ENCODE data around the gene LARGE1.

The LARGE1 gene

GRCh38 chr22:33706100-33706499 lies 214.2 kb downstream of the LARGE1 start:
- DNase-seq: no peak

DNA sequence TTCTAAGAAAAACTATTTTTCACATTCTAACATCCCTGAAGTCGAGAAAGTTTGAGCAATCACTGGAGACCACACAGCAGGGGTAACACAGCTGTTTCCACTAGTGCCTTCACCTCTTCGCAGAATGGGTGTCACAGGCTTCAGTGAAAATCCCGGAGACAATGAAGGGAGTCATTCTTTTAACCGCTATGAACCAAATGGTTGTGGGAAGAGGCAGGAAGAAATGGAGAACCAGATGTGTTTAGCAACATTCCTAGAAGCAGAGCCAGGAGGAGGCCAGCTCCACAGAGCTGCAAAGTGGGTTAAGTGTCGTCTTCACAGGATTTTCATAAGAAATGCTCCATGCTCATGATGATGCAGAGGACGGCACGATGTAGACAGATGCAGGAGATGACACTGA lies 221.1 kb downstream of the LARGE1 start:
- no peak for DNase-seq

- DNase-seq: no peak
Observed at GRCh38 chr22:33697640-33698039, 222.6 kb downstream of the LARGE1 start.

- DNase-seq: no peak
Observed at GRCh38 chr22:33691057-33691630, 229.1 kb downstream of the LARGE1 start.

- DNase-seq: no peak
Observed at GRCh38 chr22:33688903-33689302, 231.4 kb downstream of the LARGE1 start.

DNA sequence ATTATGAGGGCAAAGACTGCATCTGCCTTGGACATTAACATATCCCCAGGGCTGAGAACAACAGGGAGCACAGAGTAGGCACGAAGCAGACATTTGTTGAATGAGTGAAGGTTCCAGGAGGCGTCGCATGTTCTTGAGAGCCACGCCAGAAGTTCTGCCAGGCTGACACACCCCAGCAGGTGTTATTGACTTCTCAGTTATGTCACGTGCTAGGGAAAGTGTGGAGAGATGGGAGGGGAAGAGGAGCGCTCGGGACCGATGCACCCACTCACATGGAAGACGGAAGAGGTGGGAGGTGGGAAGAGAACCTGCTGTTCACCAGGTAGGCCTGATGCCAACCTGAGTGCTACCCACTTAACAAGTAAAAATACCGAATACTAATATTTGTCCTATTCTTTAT lies 232.8 kb downstream of the LARGE1 start:
- no peak for DNase-seq

DNA sequence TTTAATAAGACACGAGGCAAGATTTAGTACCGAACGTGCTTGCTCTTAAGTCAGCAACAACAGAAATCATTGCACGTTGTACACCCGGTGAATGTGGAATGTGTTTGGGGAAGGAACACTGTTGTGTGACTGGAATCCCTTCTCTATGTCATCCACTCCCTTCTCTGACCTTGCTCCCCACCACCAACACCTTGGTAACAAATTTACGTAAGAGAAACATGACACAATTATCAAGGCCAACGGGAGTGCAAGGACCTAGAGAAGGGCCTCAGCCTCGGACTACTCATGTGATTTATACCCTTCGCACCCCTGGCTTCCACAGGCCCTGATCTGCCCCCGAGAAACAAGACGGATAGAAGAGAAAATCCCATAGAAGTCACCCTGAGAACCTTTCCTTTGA lies 236.2 kb downstream of the LARGE1 start:
- DNase-seq: no peak

DNA sequence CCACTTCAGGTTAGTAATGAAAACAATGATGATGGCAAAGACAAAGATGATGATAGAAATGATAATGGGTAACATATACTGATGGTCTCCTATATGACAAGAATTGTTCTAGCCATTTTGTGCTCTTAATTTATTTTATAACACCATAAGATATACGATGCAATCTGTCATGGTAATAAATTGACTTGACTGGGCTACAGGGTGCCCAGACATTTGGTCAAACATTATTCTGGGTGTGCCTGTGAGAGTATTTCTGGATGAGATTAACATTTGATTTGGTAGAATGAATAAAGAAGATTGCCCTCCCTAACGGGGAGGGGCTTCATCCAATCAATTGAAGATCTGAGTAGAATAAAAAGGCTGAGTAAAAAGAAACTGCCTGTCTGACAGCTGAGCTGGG lies 237.3 kb downstream of the LARGE1 start:
- DNase-seq: no peak

- no peak for DNase-seq
Observed at GRCh38 chr22:33680632-33681031, 239.6 kb downstream of the LARGE1 start.

DNA sequence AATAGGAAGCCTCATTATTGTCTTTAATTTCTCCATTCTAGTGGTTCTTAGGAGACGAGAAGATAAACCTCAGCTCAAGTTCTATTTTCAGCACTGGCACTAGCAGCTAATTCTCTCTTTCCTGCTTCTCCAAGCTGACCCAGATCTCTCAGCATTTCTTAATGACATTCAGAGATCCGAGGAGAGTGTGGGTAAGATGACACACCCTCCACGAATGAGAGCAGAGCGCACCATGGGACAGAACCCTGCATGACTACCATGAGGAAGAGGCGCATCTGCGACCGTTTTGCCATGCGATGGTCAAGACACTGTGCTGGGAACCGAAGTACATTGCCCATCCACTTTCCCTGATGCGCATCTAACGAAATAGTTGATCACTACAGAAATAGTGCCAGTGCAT lies 241.8 kb downstream of the LARGE1 start:
- DNase-seq: no peak

- DNase-seq: no peak
Observed at GRCh38 chr22:33677536-33677935, 242.7 kb downstream of the LARGE1 start.

- no peak for DNase-seq
Observed at GRCh38 chr22:33674357-33674756, 245.9 kb downstream of the LARGE1 start.

DNA sequence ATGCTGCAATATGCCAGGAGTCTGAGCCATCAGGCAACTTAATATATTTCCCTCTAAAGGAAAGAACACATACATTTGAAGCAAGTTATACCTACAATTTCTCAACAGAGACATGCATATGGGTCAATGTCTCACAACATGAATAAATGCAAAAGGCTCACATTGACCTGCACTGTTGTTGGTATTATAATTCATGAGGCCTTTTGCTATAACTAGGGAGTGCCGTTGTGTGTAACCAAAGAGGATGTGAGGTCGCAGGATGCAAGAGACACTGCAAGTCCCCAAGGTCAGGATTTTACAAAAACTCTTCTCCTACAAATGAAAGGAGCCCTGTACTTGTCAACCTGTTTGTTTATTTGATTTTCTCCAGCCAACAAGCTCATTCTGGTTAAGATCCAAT lies 250.5 kb downstream of the LARGE1 start:
- no peak for DNase-seq

DNA sequence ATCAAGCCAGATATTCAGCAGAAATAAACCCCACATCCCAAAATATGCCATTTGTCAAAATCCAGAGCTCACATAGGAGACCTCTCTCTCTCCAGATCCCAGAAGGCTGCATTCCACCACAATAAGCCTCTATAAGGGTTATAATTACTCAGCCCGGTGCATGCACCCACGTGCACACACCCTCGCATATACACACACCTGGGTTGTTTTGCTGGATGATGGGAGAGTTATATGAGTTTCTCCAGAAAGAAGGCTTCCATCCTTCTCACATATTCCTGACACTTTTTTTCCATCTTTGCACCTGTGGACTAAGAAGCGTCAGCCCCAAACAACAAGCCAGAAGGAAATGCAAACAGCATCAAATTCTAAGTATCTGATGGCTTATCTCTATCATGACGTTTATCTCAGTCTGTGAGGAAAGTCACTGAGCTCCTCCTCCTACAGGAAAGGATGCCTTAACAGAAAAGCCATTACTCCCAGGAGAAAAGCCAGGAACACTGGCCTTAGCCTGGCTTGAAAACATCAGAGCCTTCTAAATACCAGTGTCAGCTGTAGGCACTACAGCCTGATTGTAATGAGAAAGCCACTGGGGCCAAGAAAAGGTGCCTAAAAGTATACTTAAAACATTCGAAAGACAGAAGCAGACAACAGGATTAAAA lies 253.2 kb downstream of the LARGE1 start:
- no peak for DNase-seq

DNA sequence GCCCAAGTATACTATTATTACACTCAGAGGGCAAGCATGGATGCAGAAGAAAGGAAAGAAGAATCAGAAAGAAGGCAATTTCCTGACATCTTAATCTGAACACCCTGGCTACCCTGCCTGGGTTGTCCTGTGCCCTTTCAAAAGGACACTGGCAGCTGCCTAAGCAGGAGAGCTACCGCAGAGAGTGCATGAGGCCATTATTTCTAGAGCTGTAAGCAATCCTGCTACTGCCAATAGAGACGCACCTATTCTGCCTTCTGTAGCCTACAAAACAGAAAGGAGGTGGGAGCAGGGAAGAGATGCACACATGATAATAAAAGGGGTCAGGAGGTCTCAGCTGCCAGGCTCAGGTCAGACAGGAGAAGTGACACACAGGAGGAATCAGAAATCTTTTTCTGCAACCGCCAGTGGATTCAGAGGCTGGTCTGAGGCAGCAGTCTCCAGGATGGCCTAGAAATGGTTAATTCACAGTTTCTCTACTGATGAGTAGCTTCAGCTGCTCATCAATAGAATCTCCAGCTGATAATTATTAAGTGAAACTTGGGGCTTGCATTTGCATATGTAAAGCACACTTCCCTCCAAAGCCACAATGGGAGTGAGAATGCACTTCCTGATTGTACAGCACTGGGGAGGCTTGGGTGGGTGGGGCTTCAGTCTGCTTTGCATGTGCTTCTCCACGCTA lies 253.9 kb downstream of the LARGE1 start:
- no peak for DNase-seq

DNA sequence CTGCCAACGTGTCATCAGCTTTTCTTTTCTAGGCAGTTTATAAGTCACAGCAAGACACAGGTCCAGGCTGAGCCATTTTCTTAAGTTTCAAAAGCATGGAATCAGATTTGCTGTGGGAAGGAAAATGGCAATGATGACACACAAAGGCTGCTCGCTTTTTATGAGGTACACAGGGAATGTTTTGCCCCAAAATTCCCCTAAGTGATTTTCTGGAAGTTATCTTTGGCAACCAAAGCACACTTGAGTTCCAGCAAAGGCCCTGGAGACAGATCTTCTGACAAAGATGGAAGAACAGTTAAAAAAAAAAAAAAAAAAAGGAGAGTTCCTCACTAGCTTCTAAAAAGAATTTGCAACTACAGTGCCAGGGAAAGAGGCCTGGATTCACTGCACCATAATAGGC lies 260.8 kb downstream of the LARGE1 start:
- no peak for DNase-seq

DNA sequence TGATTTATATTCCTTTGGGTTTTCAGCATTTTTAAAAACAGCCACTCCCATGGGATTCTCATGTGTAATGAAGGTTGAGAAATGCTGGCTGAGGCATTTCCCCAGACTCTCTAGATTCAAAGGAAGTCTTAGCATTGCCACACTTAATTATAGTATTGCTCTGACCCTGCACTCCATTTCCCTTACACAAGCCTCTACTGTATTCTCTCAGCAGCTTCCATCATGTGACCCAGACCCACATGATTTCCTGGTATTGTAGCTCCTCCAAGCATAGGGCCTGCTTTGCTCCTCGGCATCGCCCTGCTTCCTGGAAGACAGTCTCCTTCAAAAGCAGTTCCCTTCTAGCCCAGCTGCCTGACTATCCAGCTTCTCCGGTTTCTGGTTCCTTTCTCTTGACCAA lies 261.5 kb downstream of the LARGE1 start:
- no peak for DNase-seq

DNA sequence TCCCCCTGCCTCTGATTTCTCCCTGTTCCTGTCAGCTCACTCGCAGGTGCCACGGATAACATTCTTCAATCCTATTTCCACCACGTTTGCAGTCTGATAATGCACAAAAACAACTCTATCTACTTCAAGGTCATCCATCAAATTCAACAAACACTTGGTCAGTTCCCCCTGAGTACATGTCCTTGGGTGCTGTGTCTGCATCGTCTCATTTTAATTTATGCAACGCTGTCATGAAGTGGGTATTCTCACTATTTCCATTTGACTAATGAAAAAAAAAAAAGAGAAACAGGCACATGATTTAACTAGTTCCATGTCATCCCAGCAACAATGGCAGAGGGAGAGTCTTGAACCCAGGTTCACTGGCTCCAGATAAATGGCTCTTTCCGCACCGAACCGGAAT lies 262.6 kb downstream of the LARGE1 start:
- DNase-seq: no peak

DNA sequence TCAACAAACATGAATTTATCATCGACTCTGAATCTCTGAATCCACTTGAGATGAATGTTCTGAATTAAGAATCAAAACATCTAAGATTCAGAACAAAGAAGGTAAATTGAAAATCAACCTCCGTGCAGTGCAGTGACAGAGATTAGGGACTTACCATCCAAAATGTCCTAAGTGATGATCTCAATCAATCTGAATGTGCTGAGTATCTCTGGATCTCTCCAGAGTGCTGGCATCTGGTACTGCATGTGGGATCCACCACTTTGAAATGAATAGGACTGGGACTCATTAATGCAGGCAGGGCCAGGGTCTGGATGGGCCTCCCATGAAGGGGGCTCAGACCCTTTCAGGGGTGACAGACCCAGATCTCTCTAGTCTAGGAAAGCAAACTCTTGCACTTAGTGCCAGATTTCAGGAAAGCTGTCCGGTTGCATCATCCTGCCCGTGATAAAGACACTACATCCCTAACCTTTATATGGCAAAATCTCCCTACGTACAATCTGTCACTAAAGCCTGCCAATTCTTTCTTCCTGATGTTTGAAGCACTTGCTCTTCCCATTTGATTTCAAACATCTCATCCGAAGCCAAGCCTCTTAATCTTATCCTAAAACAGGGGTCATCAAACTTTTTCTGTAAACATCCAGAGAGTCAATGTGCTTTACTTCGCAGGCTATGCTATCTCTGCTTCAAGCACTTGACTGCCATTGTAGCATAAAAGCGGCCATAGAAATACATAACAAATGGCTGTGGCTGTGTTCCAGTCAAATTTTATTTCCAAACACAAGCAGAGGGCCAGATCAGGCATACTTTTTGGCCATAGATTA lies 263.3 kb downstream of the LARGE1 start:
- no peak for DNase-seq

DNA sequence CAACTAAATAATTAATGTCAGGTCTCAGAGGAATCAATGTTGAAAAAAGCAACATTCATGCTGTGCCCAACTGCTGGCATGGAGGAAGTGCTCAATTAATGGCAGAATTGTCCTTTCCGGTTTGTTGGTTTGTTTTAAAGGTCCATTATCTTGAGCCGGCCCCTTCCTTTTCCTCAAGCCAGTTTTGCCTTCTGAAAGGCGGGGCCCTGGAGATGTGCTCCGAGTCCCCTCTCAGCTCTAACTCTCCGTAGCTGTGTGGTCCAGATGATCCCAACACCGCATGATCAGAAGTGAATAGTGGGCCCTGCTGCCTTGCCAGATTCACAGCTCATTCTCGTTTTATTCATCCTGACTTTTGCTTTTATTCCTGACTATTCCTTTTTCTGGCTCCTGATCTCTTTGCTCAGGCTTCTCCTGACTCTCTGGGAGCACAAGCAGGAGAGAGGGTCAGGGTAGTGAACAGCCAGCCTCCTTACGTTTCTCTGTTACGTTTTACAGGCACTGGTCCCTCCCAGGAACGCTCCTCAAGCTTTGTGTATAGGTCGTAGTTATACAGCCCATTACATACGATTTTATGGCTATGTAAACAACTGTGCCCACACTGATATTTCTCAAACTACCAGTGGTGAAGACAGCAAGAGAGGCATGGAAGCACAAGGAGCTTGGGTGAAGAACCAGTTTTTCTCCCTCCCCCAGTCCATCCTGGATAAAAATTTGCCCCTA lies 265.9 kb downstream of the LARGE1 start:
- no peak for DNase-seq

GRCh38 chr22:33653532-33654063 lies 266.7 kb downstream of the LARGE1 start:
- no peak for DNase-seq

GRCh38 chr22:33652615-33653014 lies 267.7 kb downstream of the LARGE1 start:
- no peak for DNase-seq

- no peak for DNase-seq
Observed at GRCh38 chr22:33650244-33650643, 270.0 kb downstream of the LARGE1 start.
